Measurements from ENCODE around the gene SMURF2. TPM values are rescaled to one million over a fixed set of nuclear protein-coding genes. Genes with fewer than 3 reads are reported as not detected.

The SMURF2 gene
- total and polyA plus RNA-seq, 9 of the 15 experiments (the other 6 are each of a cell fraction or from before 2014, with no cell fraction given) = 3.8 to 22.0 (median 14.8) TPM

- Histone ChIP-seq H3K9me1 (ENCODE audit: control insufficient read depth, insufficient read depth, low read length) (no peaks in the 10 kb centered on the region), H3K4me3 (no peak overlapping the region), H3K4me2 (ENCODE audit: insufficient read depth, low read length) (no peak overlapping the region), H3K79me2 (ENCODE audit: control insufficient read depth, insufficient read depth, low read length) (peaks cover 59% of the 10 kb centered on the region), H3K27ac (ENCODE audit: extremely low read depth, low read depth, low read length) (no peak overlapping the region), H3K27me3 (ENCODE audit: control insufficient read depth in 2 of 2, insufficient read depth in 2 of 2, low read length in 2 of 2) (no peaks in the 10 kb centered on the region), H3K9me3 (replicated peaks; ENCODE audit: control insufficient read depth, insufficient read depth, low read depth, low read length) (no peaks in the 10 kb centered on the region), H3K36me3 (ENCODE audit: control insufficient read depth, insufficient read depth, low read length) (peaks cover 6% of the 10 kb centered on the region; the same call in 1 of the 3 replicates), H2AFZ (ENCODE audit: low read depth, low read length) (no peak overlapping the region), H4K20me1 (replicated peaks; ENCODE audit: control insufficient read depth, insufficient read depth, low read length) (no peaks in the 10 kb centered on the region), H3K9ac (ENCODE audit: insufficient read depth in 1 of 2, low read depth in 2 of 2, low read length in 2 of 2) (no peak overlapping the region), H3K4me1 (replicated peaks in 1 of 2; ENCODE audit: control insufficient read depth in 2 of 2, insufficient read depth in 2 of 2, low read length in 2 of 2) (peaks cover 2 to 13% of the 10 kb centered on the region in 2 experiments; a peak in 3 of 5 replicates)
- CTCF ChIA-PET (ENCODE audit: low intra/inter-chr PET ratio) = no interaction called here
- in situ Hi-C loops (cut with MboI) (loop anchor here (5.0 to 10.0 kb wide), 2 partner anchors 230 to 327 kb away; no protein-coding TSS in a partner anchor), intact Hi-C loops (cut with micrococcal nuclease) (no loop called here)
- 60% methylated on average over 3 of the region's 3 CpGs for WGBS (ENCODE audit: insufficient coverage, low coverage, missing lambda C conversion rate)
- POLR2A ChIA-PET = interaction anchor here (0.6 to 4.0 kb wide), 3 partner anchors 104 to 152 kb away, joined by 5 to 38 read pairs (median 14); partner anchors contain the start of genes CEP95 and DDX5
- DNase-seq (ENCODE audit: extremely low read depth in 1 of 4, low spot score in 3 of 4) = no peak
- BruUV-seq (replicated peaks) = no TSS peak
- no peak for FAIRE-seq
- ATAC-seq = no peak
- peak; percentile 51 for TF ChIP-seq MEIS2 (IDR thresholded peaks at IDR 0.05; ENCODE audit: partially characterized antibody)
- TF ChIP-seq HIVEP1 (CRISPR knock-in tag; IDR thresholded peaks at IDR 0.05) = no peak
- TF ChIP-seq SMC3 (conservative IDR thresholded peaks at IDR 0.05; ENCODE audit: insufficient read depth, low read depth, low read length) = no peak
- 0 out of 2 replicates have a peak, but pooled peaks have one; percentile 27 for TF ChIP-seq POLR2H (tag; IDR thresholded peaks at IDR 0.05; ENCODE audit: low read depth)
- TF ChIP-seq GATAD2A (IDR thresholded peaks at IDR 0.05) = no peak
- TF ChIP-seq ZNF318 (IDR thresholded peaks at IDR 0.05; ENCODE audit: borderline replicate concordance in 1 of 2, low read depth in 1 of 2) = 0 out of 4 replicates have a peak, but pooled peaks of 1 of the 2 experiments have one; percentile 27
- TF ChIP-seq TFE3 (CRISPR knock-in tag; IDR thresholded peaks at IDR 0.05) = no peak
- TF ChIP-seq ATF3 (IDR thresholded peaks at IDR 0.05) = peak; percentile 52; the same call in 1 of the 2 replicates
- no peak for TF ChIP-seq ATF3 (CRISPR knock-in tag; conservative IDR thresholded peaks at IDR 0.05)
- peak in 1 of 2 experiments; percentile 16; a peak in 2 of 4 replicates for TF ChIP-seq TRIM24 (IDR thresholded peaks at IDR 0.05)
These were observed 10.2 kb downstream of the SMURF2 start for GRCh38 chr17:64651889-64652288.

All from K562 (cell line).